Endothelial cell of umbilical vein (primary cell): ENCODE data around the gene CECR2.

Experiments
- CTCF ChIP-seq, 2 donors: IDR thresholded peaks; 1 replicate in 1 of 2; 2 replicates in 1 of 2; pipeline ENCODE4 v1.5.1; 2011; ENCODE audit warnings: low read length in 2 of 2, mild to moderate bottlenecking in 2 of 2, moderate library complexity in 2 of 2, control low read depth in 1 of 2, inconsistent platforms in 1 of 2, low read depth in 1 of 2; ENCODE audit not compliant: insufficient read depth in 1 of 2; ENCODE audit errors: extremely low read depth in 1 of 2
- EZH2 ChIP-seq: IDR thresholded peaks from 2 replicates; pipeline ENCODE4 v1.6.1; 2012; ENCODE audit warnings: borderline replicate concordance, low read depth, mild to moderate bottlenecking, moderate library complexity, low read length, inconsistent platforms; ENCODE audit not compliant: severe bottlenecking
- FOS ChIP-seq: IDR thresholded peaks from 2 replicates; pipeline ENCODE4 v1.6.1; 2011; ENCODE audit warnings: mild to moderate bottlenecking, low read length, moderate library complexity, borderline replicate concordance; ENCODE audit not compliant: insufficient read depth
- GATA2 ChIP-seq: IDR thresholded peaks from 2 replicates; pipeline ENCODE4 v1.7.0; 2011; ENCODE audit warnings: low read depth, mild to moderate bottlenecking, moderate library complexity, mixed read lengths, low read length; ENCODE audit not compliant: insufficient read length, insufficient read depth
- JUN ChIP-seq: IDR thresholded peaks from 2 replicates; pipeline ENCODE4 v1.6.1; 2011; ENCODE audit warnings: borderline replicate concordance, low read depth; ENCODE audit not compliant: insufficient read length, insufficient read depth
- MAX ChIP-seq: IDR thresholded peaks from 2 replicates; pipeline ENCODE4 v1.6.1; 2011; ENCODE audit not compliant: insufficient read depth, insufficient read length
- MYC ChIP-seq: IDR thresholded peaks from one replicate; pipeline ENCODE4 v1.6.1; 2011; ENCODE audit warnings: mild to moderate bottlenecking, low read depth, low read length
- POLR2A ChIP-seq: IDR thresholded peaks from 2 replicates; pipeline ENCODE4 v1.6.1; 2012; ENCODE audit warnings: low read depth, mild to moderate bottlenecking, control low read depth, low read length
- POLR2AphosphoS5 ChIP-seq: IDR thresholded peaks from 2 replicates; pipeline ENCODE4 v1.6.1; 2012; ENCODE audit warnings: low read depth, mild to moderate bottlenecking, control low read depth, low read length, moderate library complexity; ENCODE audit not compliant: insufficient read depth

- TF ChIP-seq CTCF (IDR thresholded peaks at IDR 0.05; ENCODE audit: extremely low read depth in 1 of 2, insufficient read depth in 1 of 2, low read depth in 1 of 2, low read length in 2 of 2) (no peak), POLR2A (no peak), MAX (no peak), EZH2 (no peak), MYC (no peak), POLR2AphosphoS5 (no peak), FOS (no peak), JUN (no peak), GATA2 (no peak)
These were observed 217.7 kb downstream of the CECR2 start for GRCh38 chr22:17586831-17587440.
